Fibroblast of the aortic adventitia (primary cell): Measurements from ENCODE around the gene ADGRF5. TPM values are rescaled to one million over a fixed set of nuclear protein-coding genes. Genes with fewer than 3 reads are reported as not detected.
A peak's percentile ranks its signal among the peaks of the same experiment; 100 is the strongest.

Experiments used
- DNase-seq: peaks from one replicate; pipeline ENCODE4 v3.0.0-alpha.2; 2010; ENCODE audit warnings: low read depth
- H3K4me3 ChIP-seq: 2 replicates; pipeline ENCODE4 v1.5.1; 2011; ENCODE audit warnings: low read depth, mild to moderate bottlenecking, control low read depth, low read length, moderate library complexity
- CTCF ChIP-seq: IDR thresholded peaks from 2 replicates; pipeline ENCODE4 v1.5.1; 2011; ENCODE audit warnings: mild to moderate bottlenecking, low read length, control low read depth, inconsistent platforms; ENCODE audit not compliant: insufficient read depth
- total RNA-seq: library from RNA; depleted of rRNA; stranded (reverse); fragments of >200 nt; gene quantifications from 2 replicates; pipeline ENCODE4 v1.2.3, GENCODE V29; 2012; ENCODE audit warnings: low replicate concordance

The ADGRF5 gene
- total RNA-seq, 1 donor, result under 0.01 TPM

- H3K4me3 ChIP-seq, result no peak overlapping the region
- DNase-seq, result peak; percentile 12
- TF ChIP-seq CTCF, result no peak
Measured at GRCh38 chr6:46949632-46950280, 28.0 kb upstream of the ADGRF5 start.

- no peak for TF ChIP-seq CTCF
- H3K4me3 ChIP-seq, result no peak overlapping the region
- no peak for DNase-seq
Measured at GRCh38 chr6:46948699-46949098, 27.0 kb upstream of the ADGRF5 start.

- no peak for TF ChIP-seq CTCF
- DNase-seq, result no peak
- no peak overlapping the region for H3K4me3 ChIP-seq
Measured at GRCh38 chr6:46947497-46947896, 25.8 kb upstream of the ADGRF5 start.

GRCh38 chr6:46940433-46941226 is 18.9 kb upstream of the ADGRF5 start:
- DNase-seq, result no peak
- no peak overlapping the region for H3K4me3 ChIP-seq
- TF ChIP-seq CTCF, result no peak

GRCh38 chr6:46937642-46938041 is 15.9 kb upstream of the ADGRF5 start:
- no peak for TF ChIP-seq CTCF
- no peak overlapping the region for H3K4me3 ChIP-seq
- DNase-seq, result no peak

- TF ChIP-seq CTCF, result no peak
- no peak overlapping the region for H3K4me3 ChIP-seq
- no peak for DNase-seq
Measured at GRCh38 chr6:46935687-46936086, 13.9 kb upstream of the ADGRF5 start.

GRCh38 chr6:46933751-46934150 is 12.0 kb upstream of the ADGRF5 start:
- DNase-seq, result no peak
- no peak for TF ChIP-seq CTCF
- no peak overlapping the region for H3K4me3 ChIP-seq
